22Rv1 (cell line): ENCODE measurements around the gene CABLES1.

Experiments
- H3K27ac ChIP-seq: fragments of 450-650 bp; 2 replicates; pipeline ENCODE4 v1.5.1; 2017
- CTCF ChIP-seq: fragments of 450-650 bp; IDR thresholded peaks from 2 replicates; pipeline ENCODE4 v1.5.1; 2017; ENCODE audit warnings: mild to moderate bottlenecking
- ZFX ChIP-seq: fragments of 450-650 bp; IDR thresholded peaks from 2 replicates; pipeline ENCODE4 v1.6.1; 2017; ENCODE audit warnings: antibody characterized with exemption, borderline replicate concordance

Gene CABLES1

GRCh38 chr18:23154823-23155500 lies 19.7 kb downstream of the CABLES1 start:
- TF ChIP-seq ZFX (no peak), CTCF (no peak)
- H3K27ac ChIP-seq: peak overlapping the region; percentile 43

GRCh38 chr18:23155537-23155936 lies 20.3 kb downstream of the CABLES1 start:
- H3K27ac ChIP-seq: peak overlapping the region; percentile 43
- TF ChIP-seq ZFX (no peak), CTCF (no peak)

GRCh38 chr18:23156134-23156533 lies 20.8 kb downstream of the CABLES1 start:
- no peak overlapping the region for H3K27ac ChIP-seq
- TF ChIP-seq ZFX: no peak
- TF ChIP-seq CTCF: no peak

GRCh38 chr18:23158058-23158457 lies 22.8 kb downstream of the CABLES1 start:
- no peak overlapping the region for H3K27ac ChIP-seq
- TF ChIP-seq CTCF (no peak), ZFX (no peak)

GRCh38 chr18:23158884-23159283 lies 23.6 kb downstream of the CABLES1 start:
- peak overlapping the region; percentile 49 for H3K27ac ChIP-seq

GRCh38 chr18:23159344-23159743 lies 24.1 kb downstream of the CABLES1 start:
- TF ChIP-seq CTCF: no peak
- TF ChIP-seq ZFX: no peak
- H3K27ac ChIP-seq: peak overlapping the region; percentile 49

- TF ChIP-seq CTCF (no peak), ZFX (no peak)
- H3K27ac ChIP-seq: no peak overlapping the region
These were observed 27.2 kb downstream of the CABLES1 start for GRCh38 chr18:23162473-23162872.

GRCh38 chr18:23163786-23164533 lies 28.7 kb downstream of the CABLES1 start:
- no peak overlapping the region for H3K27ac ChIP-seq
- TF ChIP-seq CTCF (no peak), ZFX (no peak)
